Astrocyte of the hippocampus (primary cell): ENCODE results near the gene DYNLRB2.

ENCODE experiments used
- DNase-seq: peaks from one replicate; pipeline ENCODE4 v3.0.0; 2011; ENCODE audit warnings: low read depth, low spot score

Gene DYNLRB2

DNA sequence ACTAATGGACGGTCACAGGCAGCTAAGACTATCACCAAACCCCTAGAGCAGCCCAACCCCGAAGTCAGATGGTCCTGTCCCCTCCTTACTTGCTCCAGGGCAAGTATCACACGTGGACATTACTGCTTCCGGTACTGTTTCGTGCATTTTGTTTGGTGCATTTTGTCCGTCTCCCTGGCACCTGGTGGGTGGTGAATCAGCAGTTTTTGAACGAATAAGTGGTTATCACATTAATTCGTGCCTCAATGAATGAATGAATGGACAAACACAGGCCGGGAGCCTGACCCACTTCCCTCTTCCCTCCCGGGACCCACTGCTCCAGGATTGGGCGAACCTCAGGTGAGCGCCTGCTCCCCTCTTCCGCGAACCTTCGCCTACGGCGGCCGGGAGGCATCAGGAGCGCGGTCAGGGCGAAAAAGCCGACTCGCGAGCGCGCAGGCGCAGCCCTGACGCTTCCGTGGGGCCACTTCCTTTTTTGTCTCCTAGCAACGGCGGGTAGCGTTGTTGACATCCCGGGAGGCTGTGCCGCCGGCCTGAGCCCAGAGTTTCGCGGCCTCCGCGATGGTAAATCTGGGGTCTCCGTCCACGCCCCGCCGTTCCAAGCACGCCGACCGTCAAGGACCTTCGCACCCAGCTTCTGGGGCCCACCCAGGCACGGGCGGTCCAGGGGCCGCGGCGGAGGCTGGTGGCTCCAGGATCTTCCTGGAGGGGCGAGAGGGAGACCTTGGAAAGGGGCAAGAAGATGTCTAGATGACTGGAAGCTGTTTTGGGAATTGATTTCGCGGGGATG, at the start of gene DYNLRB2:
DYNLRB2 (plus strand) TSS at position 478 of the 790 bp plus-strand sequence; CDS start at position 562, 84 bp downstream.
- peak; percentile 97 for DNase-seq

GRCh38 chr16:80500116-80500859, 40.5 kb upstream of the DYNLRB2 start:
- DNase-seq = no peak

DNA sequence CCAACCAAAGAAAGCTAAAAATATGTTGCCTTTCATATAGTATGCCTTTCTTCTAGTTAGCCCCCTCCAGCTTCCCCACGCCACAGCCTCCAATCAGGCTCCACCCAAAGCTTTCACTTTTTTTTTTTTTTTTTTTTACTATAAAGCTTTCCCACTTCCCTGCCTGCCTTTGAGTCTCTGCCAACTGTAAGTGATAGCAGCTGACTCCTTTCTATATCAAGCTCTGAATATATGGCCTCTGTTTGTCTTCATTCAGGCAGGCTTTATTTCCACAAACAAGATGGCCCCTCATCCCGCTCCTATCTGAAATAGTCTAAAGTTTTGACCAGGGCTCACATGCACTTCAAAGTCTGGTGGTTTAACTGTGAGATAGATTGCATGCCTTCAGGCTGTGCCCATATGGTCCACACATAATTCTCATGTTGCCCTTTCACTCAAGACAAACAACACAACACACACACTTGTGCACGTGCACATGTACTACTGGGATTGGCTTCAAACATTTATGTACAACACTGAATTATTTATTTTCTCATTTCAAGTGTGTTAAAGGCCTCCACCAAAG, 39.8 kb upstream of the DYNLRB2 start:
- no peak for DNase-seq

DNA sequence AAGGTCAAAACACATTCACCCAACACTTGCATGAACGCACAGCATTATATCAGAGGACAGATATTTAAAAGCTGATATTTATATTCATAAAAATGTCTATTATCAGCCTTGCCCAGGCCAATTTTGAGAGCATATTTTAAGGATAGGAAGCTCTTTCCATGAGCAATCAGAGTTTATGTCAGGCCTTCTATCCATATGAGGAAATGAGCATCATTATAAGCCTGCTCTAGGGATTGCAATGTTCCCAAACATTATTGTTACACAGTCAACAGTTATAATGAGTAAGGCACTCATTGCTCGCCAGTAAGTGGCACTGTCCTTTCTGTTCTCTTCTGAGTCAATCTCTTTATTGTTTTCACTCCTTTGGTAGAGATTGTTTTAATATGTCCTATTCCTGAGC, 37.7 kb upstream of the DYNLRB2 start:
- no peak for DNase-seq

- no peak for DNase-seq
These were observed 33.3 kb upstream of the DYNLRB2 start for GRCh38 chr16:80507538-80507937.

DNA sequence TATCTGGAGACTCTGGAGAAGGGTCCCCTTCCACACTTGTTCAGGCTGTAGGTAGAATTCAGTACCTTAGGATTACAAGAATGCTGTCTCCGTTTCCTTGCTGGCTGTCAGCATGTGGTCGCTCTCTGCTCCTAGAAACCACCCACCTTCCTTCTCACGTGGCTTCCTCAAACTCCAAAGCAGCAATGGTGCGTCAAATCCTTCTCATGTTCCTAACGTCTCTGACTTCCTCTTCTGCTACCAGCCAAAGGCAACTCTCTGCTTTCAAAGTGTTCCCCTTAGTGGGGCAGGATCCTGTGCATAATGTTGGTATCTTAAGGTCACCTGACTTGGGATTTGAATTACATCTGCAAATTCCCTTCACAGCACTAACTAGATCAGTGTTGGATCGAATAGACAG, 30.9 kb upstream of the DYNLRB2 start:
- DNase-seq = no peak

DNA sequence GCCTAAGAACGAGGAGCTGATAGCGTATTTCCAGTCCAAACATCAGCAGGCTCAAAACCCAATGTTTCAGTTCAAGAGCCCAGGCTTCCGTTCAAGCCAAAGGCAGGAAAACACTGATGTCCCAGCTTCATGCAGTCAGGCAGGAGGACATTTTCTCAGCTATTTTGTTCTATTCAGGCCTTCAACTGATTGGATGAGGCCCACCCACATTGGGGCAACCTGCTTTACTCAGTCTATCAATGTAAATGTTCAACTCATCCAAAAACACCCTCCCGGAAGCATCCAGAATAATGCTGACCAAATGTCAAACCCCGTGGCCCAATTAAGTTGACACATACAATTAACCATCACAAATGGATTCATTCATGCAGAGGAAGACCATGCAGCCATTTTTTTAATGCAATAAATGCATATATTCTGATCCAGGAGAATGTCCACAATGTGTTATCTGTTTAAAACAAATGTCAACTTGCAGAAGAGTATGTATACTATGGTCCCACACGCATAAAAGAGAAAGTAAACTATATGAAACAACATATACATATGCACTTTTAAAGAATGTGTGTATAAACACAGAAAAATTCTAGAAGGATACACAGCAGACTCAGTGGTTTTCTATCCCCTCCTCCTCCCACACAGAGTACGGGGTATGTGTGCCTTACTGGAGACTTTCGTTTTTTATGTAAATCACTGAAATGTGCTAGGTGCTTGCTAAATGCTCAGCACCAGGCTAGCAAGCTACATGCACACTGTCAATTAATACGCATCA, 28.8 kb upstream of the DYNLRB2 start:
- DNase-seq = no peak

GRCh38 chr16:80512593-80512853, 28.3 kb upstream of the DYNLRB2 start:
- no peak for DNase-seq

DNA sequence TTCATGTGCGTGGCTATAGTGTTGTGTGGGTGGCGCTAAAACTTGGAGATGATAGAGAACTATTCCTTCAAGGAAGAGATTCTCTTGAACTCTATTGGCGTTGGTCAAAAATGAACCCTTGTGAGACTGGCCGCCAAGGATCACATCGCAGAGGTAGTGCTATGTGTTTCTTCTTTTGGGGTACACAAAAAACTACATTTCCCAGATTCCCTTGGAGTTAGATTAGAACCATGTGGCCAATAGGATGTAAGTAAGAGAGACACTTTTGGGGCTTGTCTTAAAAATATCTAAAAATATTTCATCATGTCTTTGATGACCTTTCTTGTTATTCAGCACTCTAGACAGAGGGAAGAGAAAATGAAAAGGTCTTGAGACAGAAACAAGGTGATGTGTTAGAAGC, 25.4 kb upstream of the DYNLRB2 start:
- DNase-seq = no peak

- DNase-seq = no peak
These were observed 22.9 kb upstream of the DYNLRB2 start for GRCh38 chr16:80517846-80518245.

DNA sequence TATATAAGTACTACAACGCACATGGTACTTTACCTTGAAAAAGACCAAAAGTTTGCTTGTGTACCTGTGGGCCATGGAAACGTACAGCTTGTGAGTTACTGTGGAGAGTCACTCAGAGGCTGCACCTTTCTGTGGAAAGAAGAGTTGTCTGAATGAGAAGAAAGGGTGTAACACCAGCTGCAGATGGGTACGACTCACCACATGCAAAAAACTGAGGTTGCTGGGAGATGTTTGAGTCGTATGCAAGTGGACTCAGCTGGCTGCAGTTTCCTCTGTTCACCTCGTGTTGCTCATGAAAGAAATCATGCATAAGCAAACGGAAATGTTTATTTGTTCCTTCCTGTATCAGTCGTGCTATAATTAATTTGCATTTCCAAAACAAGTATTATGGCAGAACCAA, 22.4 kb upstream of the DYNLRB2 start:
- DNase-seq = no peak

- DNase-seq = no peak
These were observed 21.6 kb upstream of the DYNLRB2 start for GRCh38 chr16:80519189-80519588.

DNA sequence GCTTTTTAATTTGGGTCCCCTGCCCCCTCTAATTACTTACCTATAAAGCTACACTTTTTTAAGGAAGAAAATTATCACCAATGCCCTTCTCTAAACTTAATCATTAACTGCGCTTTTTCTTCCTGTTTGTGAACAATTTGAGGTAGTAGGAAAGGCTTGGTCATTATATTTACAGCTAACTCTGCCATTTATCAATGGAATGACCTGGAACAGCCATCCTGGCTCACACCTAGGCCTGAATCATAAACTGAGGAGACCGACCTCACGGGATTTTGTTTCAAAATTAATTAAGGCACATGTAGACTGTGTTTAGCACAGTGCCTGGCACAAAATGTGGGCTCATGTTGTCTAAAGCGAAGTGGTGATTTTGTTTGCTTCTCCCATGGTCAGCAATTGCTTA, 15.4 kb upstream of the DYNLRB2 start:
- DNase-seq = no peak

- DNase-seq = peak; percentile 71
These were observed 14.3 kb upstream of the DYNLRB2 start for GRCh38 chr16:80526418-80527061.

- DNase-seq = peak; percentile 12
These were observed 13.5 kb upstream of the DYNLRB2 start for GRCh38 chr16:80527297-80527696.

DNA sequence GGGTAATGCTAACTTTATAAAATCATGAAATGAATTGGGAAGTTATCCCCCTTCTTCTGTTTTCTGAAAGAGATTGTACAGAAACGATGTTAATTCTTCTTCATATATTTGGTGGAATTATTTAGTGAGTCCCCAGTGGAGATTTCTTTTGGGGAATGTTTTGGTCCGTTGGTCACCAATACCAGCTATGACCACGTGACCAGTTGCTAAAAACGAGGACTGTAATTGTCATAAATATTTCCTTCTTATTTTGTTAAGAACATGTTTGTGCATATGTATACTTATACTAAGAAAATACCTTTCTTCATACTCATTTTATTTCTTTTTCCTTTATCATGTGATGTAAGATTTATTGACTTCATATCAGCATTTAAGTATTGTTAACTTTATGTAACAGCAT, 10.3 kb upstream of the DYNLRB2 start:
- DNase-seq = no peak

DNA sequence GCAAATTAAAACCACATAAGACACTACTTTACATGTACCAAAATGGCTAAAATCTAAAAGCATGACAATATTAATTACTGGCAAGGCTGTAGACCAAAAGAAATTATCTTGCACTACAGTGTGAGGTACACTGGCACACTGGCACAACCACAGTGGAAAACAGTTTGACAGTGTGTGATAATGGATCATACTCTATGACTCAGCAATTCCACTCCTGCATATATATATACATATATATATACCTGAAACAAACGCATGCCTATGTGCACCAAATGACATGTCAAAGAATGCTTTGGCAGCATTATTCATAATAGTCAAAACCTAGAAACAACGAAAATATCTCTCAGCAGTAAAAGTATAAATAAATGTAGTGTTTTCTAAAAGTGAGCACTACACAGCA, 4.6 kb upstream of the DYNLRB2 start:
- no peak for DNase-seq

DNA sequence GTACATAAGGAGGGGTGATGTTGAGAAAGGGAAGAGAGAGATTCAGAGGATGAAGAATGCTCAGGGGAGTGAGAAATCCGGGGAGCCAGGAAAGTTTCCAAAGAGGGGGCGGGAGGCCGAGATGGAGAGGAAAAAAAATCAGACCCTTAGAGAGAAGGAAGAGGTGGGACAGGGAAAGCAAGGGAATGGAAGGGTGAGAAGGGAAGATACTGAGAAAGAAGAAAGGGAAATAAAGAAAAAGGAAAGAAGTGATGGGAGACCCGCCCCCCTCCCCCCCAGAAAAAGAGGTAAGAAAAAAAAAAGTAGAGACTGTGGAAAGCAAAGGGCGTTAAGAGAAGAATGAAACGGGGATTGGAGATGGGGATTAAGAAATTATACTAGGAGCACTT, 507 bp downstream of the DYNLRB2 start:
- DNase-seq = no peak

DNA sequence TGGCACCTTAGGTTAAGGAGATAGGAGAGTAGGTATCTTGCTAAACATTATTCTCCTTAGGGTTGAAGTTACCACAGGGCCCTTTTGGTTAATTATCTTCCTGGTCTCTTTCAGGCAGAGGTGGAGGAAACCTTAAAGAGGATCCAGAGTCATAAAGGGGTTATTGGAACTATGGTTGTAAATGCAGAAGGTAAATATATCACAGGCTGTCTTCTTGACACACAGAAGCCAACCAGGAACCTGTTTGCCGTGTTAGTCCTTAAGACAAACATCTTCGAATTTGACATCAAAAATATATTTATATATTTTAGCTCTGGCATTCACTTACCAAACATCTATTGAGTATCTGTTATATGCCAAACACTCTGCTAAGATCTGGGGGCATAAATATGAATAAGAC, 2.4 kb downstream of the DYNLRB2 start:
- DNase-seq = no peak

DNA sequence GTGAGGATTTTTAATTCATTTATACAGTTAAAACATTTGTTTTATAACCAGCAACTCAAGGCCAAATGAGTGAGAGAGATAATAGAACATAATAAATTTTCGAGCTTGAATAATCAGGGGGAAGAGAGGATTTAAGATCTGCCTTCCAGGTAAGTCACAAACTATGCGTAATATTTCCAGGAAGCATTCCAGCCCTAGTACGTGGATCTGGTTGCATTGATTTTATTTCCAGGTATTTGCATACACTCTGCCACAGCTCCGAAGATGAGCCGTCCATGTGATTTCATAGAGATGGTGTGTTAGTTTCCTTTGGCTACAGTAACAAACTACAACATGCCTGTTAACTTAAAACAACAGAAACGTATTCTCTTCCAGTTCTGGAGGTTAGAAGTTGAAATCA, 3.5 kb downstream of the DYNLRB2 start:
- DNase-seq = no peak

DNA sequence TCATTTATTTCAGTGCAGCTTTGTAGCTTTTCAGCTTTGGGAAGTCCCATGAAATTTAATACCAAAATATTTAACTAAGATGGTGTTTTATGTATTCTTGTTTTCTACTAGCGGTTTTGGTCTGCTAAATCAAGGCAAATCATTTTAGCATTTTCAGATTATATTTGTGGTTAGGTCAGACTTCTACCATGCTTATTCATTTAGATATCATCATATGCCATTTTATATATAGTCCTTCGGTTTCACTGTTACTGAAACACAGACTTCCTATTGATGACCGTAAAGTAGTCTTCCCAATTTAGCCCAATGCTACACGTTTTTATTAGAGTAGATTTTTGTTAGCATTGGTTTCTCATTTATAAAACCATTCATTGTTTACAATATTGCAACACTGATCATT, 5.5 kb downstream of the DYNLRB2 start:
- DNase-seq = no peak

DNA sequence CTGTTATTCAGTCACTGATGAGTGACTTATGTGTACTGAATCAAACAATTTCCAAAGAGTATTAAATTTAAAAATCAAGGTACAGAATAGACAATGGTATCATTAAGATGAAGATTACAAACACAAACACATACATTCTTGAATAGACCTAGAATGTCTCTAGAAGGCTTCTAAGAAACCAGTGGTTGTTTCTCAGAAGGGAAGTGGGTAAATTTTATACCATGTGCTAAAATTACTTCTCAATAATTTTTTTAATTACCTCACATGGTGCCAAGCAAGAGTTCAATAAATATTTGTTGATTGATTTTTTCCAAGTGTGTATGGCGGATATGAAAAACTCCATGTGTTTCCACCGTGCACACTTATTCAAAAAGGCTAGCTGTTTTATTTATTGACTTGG, 6.4 kb downstream of the DYNLRB2 start:
- no peak for DNase-seq
